ENCODE results near the gene FXYD5. TPM values are rescaled to one million over a fixed set of nuclear protein-coding genes. Genes with fewer than 3 reads are reported as not detected.

The FXYD5 gene
- total and polyA plus RNA-seq, 9 of the 15 experiments (the other 6 are each of a cell fraction or from before 2014, with no cell fraction given), result 104 to 537 (median 174) TPM

GRCh38 chr19:35194012-35194984, 39.8 kb downstream of the FXYD5 start (continued):
- TF ChIP-seq YY1 (IDR thresholded peaks at IDR 0.05; ENCODE audit: borderline replicate concordance in 1 of 3, control insufficient read depth in 1 of 3, extremely low read depth in 1 of 3, insufficient read depth in 3 of 3, insufficient read length in 1 of 3, insufficient replicate concordance in 2 of 3, low read depth in 1 of 3, low read length in 2 of 3), result peak in 1 of 3 experiments; percentile 19
- peak; percentile 30; the same call in 1 of the 2 replicates for TF ChIP-seq L3MBTL2 (IDR thresholded peaks at IDR 0.05)
- TF ChIP-seq EP400 (IDR thresholded peaks at IDR 0.05), result no peak
- TF ChIP-seq ZKSCAN1 (IDR thresholded peaks at IDR 0.05; ENCODE audit: low read depth, low read length), result no peak
- TF ChIP-seq CTCF (IDR thresholded peaks at IDR 0.05 in 2 of 3, conservative IDR thresholded peaks at IDR 0.05 in 1 of 3; ENCODE audit: insufficient read depth in 2 of 3, low read depth in 1 of 3, low read length in 3 of 3), result peak; percentile 6 to 33 (median 13); a peak in 2 of 6 replicates
- TF ChIP-seq PBX2 (CRISPR knock-in tag; IDR thresholded peaks at IDR 0.05; ENCODE audit: low read depth), result no peak
- TF ChIP-seq PBX2 (tag; conservative IDR thresholded peaks at IDR 0.05; ENCODE audit: low read depth), result peak; percentile 50; the same call in 1 of the 2 replicates
- TF ChIP-seq RFX1 (IDR thresholded peaks at IDR 0.05), result peak; percentile 85
